K562 (cell line): Measurements from ENCODE around the gene ESCO1. TPM values are rescaled to one million over a fixed set of nuclear protein-coding genes. Genes with fewer than 3 reads are reported as not detected.

Experiments
- ADNP ChIP-seq: fragments of 200-800 bp; sonication (Bioruptor generic); IDR thresholded peaks from 2 replicates; pipeline ENCODE4 v1.6.1; 2016; ENCODE audit warnings: missing genetic modification characterization, missing compliant biosample characterization
- ARID3A ChIP-seq: IDR thresholded peaks from 2 replicates; pipeline ENCODE4 v1.6.1; 2012; ENCODE audit warnings: low read depth, low read length, improper control_type of control experiment, borderline replicate concordance
- EP400 ChIP-seq: fragments of 450-650 bp; IDR thresholded peaks from 2 replicates; pipeline ENCODE4 v1.6.1; 2017; ENCODE audit warnings: antibody characterized with exemption, mild to moderate bottlenecking, moderate library complexity
- ETV1 ChIP-seq: fragments of 450-650 bp; conservative IDR thresholded peaks from 2 replicates; pipeline ENCODE4 v1.6.1; 2016; ENCODE audit warnings: missing genetic modification characterization, control low read depth, low read depth, missing compliant biosample characterization
- ETV5 ChIP-seq: sonication (generic); formaldehyde crosslinking; IDR thresholded peaks from 2 replicates; pipeline ENCODE4 v1.4.0; 2020; ENCODE audit warnings: low read depth, mild to moderate bottlenecking, missing genetic modification reagents
- JUN ChIP-seq, 2 experiments: sonication (generic) in 1 of 2; formaldehyde crosslinking in 1 of 2; IDR thresholded peaks; 2 replicates each; pipeline versions ENCODE4 v1.6.1 to v1.8.0; 2012 to 2022; ENCODE audit warnings: borderline replicate concordance in 2 of 2, mild to moderate bottlenecking in 2 of 2, improper control_type of control experiment in 1 of 2, low read depth in 1 of 2, low read length in 1 of 2, missing genetic modification reagents in 1 of 2
- RHOXF2B ChIP-seq: fragments of 250-450 bp; sonication (Bioruptor Pico); conservative IDR thresholded peaks from 2 replicates; pipeline ENCODE4 v1.5.1; 2021
- ZNF184 ChIP-seq: sonication (generic); formaldehyde crosslinking; IDR thresholded peaks from 2 replicates; pipeline ENCODE4 v1.5.0; 2020; ENCODE audit warnings: missing genetic modification reagents
- ZNF316 ChIP-seq: fragments of 450-650 bp; IDR thresholded peaks from 2 replicates; pipeline ENCODE4 v1.6.1; 2016
- ZNF395 ChIP-seq: fragments of 200-800 bp; sonication (Bioruptor generic); IDR thresholded peaks from 2 replicates; pipeline ENCODE4 v1.6.1; 2017; ENCODE audit warnings: missing genetic modification characterization, missing compliant biosample characterization
- polyA plus RNA-seq, 8 experiments: library from polyadenylated mRNA; depleted of rRNA in 4 of 8; stranded (reverse) in 5 of 8; unstranded in 3 of 8; fragments of >200 nt; fragmentation: Nextera tagmentation in 2 of 8; fragmentation: Illumina TruSeq in 1 of 8; extraction: Ambion mirVana in 2 of 8; extraction: Trizol in 1 of 8; gene quantifications; 2 replicates each; pipeline versions ENCODE4 v1.2.1 to v1.2.3, GENCODE V29; 2011 to 2014; ENCODE audit warnings: inconsistent platforms in 1 of 8, missing spikeins in 1 of 8
- total RNA-seq, 7 experiments: library from RNA; depleted of rRNA in 6 of 7; stranded (reverse); fragments of >200 nt in 6 of 7; fragmentation: Illumina TruSeq in 2 of 7; extraction: Trizol in 2 of 7; gene quantifications; 2 replicates each; pipeline versions ENCODE4 v1.2.1 to v1.2.3, GENCODE V29; 2011 to 2021; ENCODE audit warnings: low replicate concordance in 1 of 7
- TF ChIP-seq, protein P1 (sequence below): fragments of 250-450 bp; sonication (Bioruptor Pico); IDR thresholded peaks from 2 replicates; pipeline ENCODE4 v1.5.0; 2021
- TF ChIP-seq, protein P2 (sequence below), 2 experiments: fragments of 450-650 bp; IDR thresholded peaks; 2 replicates each; pipeline ENCODE4 v1.6.1; 2016; ENCODE audit warnings: mild to moderate bottlenecking in 2 of 2, borderline replicate concordance in 1 of 2, low read depth in 1 of 2, moderate library complexity in 1 of 2

ESCO1 gene
- total and polyA plus RNA-seq, 9 of the 15 experiments (the other 6 are each of a cell fraction or from before 2014, with no cell fraction given), result 15.0 to 31.3 (median 19.6) TPM

- TF ChIP-seq, protein P1, sequence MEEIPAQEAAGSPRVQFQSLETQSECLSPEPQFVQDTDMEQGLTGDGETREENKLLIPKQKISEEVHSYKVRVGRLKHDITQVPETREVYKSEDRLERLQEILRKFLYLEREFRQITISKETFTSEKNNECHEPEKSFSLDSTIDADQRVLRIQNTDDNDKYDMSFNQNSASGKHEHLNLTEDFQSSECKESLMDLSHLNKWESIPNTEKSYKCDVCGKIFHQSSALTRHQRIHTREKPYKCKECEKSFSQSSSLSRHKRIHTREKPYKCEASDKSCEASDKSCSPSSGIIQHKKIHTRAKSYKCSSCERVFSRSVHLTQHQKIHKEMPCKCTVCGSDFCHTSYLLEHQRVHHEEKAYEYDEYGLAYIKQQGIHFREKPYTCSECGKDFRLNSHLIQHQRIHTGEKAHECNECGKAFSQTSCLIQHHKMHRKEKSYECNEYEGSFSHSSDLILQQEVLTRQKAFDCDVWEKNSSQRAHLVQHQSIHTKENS (CRISPR knock-in tag), result no peak
- TF ChIP-seq ZNF395 (CRISPR knock-in tag) (no peak), ETV5 (CRISPR knock-in tag) (peak; percentile 98), RHOXF2B (CRISPR knock-in tag) (no peak), ARID3A (no peak), ADNP (peak; percentile 88), ETV1 (peak; percentile 96), JUN (IDR thresholded peaks at IDR 0.05; ENCODE audit: borderline replicate concordance, low read depth, low read length) (peak; percentile 47; the same call in 1 of the 2 replicates), JUN (CRISPR knock-in tag; IDR thresholded peaks at IDR 0.05; ENCODE audit: borderline replicate concordance) (no peak), ZNF316 (peak; percentile 14; the same call in 1 of the 2 replicates), EP400 (peak; percentile 95), ZNF184 (CRISPR knock-in tag) (no peak)
- TF ChIP-seq, protein P2, sequence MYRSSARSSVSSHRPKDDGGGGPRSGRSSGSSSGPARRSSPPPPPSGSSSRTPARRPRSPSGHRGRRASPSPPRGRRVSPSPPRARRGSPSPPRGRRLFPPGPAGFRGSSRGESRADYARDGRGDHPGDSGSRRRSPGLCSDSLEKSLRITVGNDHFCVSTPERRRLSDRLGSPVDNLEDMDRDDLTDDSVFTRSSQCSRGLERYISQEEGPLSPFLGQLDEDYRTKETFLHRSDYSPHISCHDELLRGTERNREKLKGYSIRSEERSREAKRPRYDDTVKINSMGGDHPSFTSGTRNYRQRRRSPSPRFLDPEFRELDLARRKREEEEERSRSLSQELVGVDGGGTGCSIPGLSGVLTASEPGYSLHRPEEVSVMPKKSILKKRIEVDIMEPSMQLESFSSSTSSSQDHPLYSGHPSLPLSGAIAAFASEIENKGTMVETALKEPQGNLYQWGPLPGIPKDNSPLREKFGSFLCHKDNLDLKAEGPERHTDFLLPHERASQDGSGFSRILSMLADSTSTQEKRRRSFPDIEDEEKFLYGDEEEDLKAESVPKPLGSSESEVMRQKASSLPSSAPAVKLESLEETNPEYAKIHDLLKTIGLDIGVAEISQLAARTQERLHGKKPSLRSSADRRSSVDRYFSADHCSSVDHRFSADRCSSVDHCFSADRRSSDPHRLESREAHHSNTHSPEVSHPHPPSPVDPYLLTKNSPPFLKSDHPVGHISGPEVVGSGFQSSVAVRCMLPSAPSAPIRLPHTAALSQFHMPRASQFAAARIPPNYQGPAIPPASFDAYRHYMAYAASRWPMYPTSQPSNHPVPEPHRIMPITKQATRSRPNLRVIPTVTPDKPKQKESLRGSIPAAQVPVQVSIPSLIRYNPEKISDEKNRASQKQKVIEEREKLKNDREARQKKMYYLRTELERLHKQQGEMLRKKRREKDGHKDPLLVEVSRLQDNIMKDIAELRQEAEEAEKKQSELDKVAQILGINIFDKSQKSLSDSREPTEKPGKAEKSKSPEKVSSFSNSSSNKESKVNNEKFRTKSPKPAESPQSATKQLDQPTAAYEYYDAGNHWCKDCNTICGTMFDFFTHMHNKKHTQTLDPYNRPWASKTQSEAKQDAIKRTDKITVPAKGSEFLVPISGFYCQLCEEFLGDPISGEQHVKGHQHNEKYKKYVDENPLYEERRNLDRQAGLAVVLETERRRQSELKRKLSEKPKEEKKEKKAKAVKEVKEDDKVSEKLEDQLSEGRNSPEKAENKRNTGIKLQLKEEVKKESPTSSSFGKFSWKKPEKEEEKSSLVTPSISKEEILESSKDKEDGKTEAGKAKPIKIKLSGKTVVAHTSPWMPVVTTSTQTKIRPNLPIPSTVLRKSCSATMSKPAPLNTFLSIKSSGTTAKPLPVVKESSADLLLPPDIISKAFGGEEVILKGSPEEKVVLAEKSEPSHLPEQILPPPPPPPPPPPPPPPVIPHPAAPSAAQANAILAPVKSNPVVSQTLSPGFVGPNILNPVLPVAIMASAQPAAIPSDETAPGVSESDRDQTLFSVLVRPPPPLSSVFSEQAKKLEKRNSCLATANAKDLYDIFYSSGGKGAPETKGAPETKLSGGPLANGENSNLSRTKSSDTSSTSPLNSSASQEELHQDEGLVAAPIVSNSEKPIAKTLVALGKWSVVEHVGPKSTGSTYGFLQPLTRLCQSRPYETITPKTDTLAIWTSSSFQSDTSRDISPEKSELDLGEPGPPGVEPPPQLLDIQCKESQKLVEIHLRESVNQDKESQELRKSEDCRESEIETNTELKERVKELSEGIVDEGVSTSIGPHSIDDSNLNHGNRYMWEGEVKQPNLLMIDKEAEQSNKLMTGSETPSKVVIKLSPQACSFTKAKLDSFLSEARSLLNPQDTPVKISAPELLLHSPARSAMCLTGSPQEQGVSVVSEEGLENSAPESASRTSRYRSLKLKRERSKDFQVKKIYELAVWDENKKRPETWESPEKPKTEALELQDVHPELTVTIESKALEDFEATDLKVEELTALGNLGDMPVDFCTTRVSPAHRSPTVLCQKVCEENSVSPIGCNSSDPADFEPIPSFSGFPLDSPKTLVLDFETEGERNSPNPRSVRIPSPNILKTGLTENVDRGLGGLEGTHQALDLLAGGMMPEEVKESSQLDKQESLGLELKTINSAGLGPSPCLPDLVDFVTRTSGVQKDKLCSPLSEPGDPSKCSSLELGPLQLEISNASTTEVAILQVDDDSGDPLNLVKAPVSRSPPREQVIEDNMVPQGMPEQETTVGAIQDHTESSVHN (IDR thresholded peaks at IDR 0.05; ENCODE audit: borderline replicate concordance in 1 of 2, low read depth in 1 of 2), result peak in 1 of 2 experiments; percentile 54; a peak in 1 of 4 replicates
Measured at GRCh38 chr18:21600526-21601410, at the start of gene ESCO1 (continued).
